HG02798 (cell line): ENCODE data around the gene SLC38A3.

ENCODE experiments used
- ATAC-seq: cut with Tn5 transposase; IDR thresholded peaks from one replicate; pipeline ENCODE4 v1.9.1; 2021; ENCODE audit warnings: mild to moderate bottlenecking; ENCODE audit not compliant: unreplicated experiment, poor library complexity

Gene SLC38A3

DNA sequence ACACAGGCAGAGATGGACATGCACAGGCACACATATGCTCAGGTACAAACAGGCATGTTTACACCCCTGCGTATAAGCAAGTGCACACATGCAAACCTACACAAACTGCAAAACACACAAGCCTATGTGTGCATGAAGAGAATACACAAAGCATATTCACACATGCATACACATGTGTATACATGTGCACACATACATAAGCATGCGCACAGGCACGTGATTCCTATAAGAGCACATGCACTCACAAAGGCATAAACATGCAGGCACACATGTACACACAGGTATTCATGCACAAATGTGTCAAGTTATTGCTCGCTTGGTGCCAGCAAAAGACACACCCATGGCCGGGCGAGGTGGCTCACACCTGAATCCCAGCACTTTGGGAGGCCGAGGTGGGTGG lies 15.1 kb upstream of the SLC38A3 start:
- ATAC-seq: no peak

DNA sequence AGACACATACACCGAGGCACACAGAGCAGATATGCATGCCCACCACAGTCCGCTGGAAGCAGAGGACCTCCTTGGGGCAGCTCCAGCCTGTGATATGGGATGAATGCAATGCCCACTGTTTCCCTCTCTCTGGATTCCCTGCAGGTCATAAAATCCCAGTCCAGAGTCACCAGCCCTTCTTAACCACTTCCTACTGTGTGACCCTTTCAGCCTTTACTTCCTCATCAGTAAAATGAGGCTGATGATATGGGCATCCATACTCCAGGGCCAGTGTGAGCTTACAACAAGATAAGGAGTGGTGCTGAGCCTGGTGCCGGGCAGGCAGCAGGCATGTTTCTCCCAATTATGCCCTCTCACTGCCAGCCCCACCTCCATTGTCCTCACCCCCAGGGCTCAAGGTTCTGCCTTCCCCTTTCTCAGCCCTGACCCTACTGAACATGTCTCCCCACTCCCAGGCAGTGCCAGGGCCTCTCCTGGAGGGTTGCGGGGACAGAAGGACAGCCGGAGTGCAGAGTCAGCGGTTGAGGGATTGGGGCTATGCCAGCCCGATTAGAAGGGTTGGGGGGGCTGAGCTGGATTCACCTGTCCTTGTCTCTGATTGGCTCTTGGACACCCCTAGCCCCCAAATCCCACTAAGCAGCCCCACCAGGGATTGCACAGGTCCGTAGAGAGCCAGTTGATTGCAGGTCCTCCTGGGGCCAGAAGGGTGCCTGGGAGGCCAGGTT lies 14.0 kb upstream of the SLC38A3 start, which contains the start of gene GNAT1:
Gene GNAT1, plus strand, starts transcription at position 675 of the 725 bp plus-strand sequence. CDS start 116 bp downstream, outside the sequence.
- ATAC-seq: no peak

DNA sequence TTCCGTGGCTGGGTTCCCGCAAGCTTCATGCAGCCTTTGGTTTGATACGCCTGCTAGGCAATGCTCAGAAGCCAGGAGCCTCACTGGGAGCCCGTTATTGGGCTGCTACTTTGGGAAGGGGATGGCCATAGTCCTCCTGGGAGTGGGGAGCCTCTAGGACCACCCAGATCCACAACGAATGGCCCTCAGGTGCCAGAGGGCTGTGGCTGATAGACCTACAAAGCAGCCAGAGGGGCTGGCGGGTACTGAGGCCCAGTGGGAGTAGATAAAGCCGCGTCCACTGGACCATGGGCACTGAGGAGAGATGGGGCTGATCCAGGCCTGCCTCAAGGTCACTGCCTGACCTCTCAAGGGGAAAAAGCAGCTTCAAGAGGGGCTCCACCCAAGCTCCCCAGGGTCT lies 12.9 kb upstream of the SLC38A3 start:
- no peak for ATAC-seq

DNA sequence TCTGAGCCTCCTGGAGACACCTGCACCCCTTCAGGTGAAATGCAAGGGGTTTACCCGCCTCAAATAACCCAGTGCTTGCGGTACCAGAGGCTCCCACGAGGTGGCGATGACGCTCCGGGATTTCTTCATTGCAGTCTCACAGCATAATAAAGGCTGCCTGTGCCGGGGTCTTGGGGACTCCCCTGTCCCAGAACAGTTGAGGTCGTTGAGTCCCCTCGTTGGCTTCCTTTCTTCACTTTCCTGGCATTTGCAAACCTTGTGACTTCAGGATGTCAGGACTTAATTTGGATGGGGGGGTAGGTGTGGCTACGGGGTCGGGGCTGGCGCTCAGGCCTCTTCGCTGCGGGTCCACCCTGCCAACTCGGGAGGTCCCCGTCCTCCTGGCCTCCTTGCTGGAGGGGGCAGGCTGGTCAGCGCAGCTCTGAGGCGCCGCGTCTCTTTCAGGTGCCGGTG lies 12.4 kb upstream of the SLC38A3 start:
- ATAC-seq: no peak

DNA sequence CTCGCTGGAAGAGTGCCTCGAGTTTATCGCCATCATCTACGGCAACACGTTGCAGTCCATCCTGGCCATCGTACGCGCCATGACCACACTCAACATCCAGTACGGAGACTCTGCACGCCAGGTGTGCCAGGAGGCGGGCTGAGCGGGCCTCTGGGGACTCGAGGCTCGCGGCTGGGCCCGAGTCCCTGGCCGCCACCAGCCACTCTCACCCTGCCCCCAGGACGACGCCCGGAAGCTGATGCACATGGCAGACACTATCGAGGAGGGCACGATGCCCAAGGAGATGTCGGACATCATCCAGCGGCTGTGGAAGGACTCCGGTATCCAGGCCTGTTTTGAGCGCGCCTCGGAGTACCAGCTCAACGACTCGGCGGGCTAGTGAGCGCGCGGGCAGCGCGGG lies 11.8 kb upstream of the SLC38A3 start:
- ATAC-seq: no peak

DNA sequence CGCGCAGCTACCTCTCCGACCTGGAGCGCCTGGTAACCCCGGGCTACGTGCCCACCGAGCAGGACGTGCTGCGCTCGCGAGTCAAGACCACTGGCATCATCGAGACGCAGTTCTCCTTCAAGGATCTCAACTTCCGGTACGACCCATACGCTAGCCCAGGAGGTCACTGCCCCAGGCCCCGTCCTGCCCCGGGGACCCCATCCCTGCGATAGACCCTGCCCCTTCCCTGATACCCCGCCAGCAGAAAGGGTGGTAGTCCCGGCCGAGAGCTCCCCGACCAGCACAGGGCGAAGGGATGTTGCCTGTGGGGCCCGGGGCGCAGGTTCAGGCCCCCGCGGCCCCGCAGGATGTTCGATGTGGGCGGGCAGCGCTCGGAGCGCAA lies 11.3 kb upstream of the SLC38A3 start:
- no peak for ATAC-seq

DNA sequence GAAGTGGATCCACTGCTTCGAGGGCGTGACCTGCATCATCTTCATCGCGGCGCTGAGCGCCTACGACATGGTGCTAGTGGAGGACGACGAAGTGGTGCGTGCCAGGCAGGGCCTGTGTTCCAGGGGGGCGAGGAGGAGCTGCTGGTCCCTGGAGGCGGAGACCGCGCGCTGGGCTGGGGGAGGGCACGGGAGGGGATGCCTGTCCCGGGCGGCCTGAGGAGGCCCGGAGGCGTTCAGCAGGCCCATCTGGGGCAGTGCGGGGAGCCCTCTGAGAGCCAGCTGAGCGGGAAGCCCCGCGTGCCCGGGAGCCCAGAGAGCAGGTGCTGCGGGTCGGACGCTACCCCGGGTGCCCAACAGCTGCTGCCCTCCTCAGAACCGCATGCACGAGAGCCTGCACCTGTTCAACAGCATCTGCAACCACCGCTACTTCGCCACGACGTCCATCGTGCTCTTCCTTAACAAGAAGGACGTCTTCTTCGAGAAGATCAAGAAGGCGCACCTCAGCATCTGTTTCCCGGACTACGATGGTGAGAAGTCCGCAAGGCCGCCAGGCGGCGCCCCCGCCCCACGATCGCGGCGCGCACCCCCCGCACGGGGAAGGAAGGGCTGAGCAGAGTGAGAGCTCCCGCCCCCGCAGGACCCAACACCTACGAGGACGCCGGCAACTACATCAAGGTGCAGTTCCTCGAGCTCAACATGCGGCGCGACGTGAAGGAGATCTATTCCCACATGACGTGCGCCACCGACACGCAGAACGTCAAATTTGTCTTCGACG lies 10.8 kb upstream of the SLC38A3 start:
- no peak for ATAC-seq

DNA sequence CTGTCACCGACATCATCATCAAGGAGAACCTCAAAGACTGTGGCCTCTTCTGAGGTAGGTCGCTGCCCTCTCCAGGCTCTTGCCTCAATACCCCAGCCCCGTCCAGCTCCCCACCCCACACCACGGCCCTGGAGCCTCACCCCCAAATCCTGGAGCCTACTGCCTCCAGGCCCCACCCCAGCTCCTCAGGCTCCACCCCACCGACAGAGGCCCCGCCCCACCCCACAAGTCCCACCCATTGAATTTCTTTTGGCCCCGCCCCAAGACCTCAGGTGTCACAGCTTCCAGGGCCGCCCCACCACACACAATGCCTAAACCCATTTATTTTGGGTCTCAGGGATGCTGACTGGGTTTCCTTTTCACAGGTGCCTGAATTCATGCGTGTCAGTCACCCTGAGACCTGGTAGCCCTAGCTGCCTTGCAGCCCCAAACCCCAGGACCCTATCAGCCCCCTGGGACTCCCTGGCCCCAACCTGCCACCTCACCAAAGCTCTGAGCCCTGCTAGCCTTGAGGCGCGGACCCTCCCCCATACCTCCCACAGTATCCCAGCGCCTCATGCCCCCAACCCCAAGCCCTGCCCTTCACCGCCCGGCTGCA lies 10.1 kb upstream of the SLC38A3 start:
- ATAC-seq: no peak

DNA sequence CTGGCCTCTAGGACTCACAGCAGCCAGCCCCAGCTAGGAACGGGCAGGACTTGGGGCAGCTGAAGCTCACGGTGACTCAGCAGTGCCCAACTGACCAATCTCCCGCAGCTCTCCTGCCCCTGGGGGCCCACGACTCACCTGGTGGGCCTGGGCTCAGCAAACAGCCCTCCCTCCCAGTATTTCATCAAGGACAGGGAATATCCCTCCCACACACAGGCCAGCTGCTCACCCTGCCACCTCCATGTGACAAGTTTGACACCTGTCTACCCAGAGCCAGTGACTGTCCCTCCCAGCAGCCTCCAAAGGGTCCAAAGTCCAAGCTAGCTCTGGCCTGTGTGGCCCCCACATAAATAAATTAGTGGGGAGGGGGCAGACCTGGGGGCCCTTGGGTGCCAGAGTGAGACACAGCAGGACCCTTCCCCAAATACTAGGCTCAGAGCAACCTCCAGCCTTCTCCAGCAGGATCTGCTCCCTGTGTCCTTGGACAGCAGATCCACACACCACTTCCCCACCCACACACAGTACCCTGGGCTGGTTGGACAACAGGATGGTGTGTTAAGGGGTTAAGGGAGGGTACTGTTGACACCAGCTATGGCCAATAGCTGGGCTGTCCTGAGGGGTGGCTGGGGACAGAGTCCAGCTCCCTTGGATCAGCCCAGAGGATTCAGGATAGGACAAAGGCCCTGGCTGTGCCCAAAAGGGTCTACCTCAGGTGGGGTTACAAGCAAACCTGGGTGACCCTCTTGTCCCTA lies 9.4 kb upstream of the SLC38A3 start:
- ATAC-seq: no peak

DNA sequence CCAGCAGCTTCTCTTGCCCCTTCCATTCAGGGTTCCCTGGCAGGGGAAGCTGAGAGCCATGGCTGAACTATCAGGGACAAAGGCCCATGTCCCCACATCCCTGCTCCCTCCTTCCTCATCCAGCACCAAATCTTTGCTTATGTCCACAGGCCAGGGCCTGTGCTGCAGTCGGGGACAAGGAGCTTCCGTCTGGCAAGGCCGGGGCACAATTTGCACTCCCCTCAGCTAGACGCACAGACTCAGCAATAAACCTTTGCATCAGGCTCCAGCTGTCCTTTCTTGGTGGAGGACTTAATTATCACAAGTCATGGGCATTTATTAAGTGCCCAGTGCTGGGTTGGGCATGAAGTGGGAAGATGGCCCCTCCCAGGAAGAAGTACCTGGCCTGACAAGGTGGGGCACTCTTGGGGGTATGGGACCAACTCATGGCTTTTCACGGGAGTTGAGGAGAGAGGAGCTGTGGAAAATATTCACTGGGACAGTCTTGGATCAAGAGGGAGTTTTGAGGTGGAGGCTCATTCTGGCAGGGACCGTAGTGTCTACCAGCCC lies 8.7 kb upstream of the SLC38A3 start:
- no peak for ATAC-seq

DNA sequence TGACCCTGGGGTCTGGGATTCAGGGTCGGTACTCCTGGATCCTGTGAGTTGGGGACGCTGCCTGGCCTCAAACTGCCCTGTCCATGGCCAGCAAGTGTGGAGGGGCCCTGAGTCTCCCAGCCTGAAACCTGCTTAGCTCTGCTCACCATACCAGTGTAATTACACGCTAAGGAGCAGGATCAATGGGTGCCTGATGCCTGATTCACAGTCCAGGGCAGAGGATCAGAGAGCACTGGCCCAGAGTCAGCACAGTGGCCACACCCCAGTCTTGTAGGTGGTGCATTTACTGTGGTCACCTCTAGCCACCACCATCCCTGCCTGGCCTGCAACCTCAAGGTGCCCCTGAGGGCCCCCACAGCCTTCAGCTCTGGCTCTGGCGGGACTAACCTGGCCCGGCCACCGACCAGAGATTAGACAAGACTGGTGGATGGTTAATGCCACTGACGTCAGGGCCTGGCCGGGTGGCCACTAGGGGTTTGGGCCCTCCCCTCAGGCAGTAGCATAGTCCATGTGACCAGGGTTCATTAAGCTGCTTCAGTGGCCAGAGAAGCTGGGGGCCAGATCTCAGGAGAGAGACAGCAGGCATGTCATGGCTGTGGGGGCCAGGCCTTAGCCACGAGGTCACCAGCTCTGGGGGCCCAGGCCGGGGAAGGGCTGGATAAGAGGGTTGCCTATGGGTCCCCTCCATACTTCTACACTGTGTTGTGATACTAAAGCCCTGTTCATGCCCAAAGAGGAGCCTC lies 3.3 kb upstream of the SLC38A3 start:
- no peak for ATAC-seq

DNA sequence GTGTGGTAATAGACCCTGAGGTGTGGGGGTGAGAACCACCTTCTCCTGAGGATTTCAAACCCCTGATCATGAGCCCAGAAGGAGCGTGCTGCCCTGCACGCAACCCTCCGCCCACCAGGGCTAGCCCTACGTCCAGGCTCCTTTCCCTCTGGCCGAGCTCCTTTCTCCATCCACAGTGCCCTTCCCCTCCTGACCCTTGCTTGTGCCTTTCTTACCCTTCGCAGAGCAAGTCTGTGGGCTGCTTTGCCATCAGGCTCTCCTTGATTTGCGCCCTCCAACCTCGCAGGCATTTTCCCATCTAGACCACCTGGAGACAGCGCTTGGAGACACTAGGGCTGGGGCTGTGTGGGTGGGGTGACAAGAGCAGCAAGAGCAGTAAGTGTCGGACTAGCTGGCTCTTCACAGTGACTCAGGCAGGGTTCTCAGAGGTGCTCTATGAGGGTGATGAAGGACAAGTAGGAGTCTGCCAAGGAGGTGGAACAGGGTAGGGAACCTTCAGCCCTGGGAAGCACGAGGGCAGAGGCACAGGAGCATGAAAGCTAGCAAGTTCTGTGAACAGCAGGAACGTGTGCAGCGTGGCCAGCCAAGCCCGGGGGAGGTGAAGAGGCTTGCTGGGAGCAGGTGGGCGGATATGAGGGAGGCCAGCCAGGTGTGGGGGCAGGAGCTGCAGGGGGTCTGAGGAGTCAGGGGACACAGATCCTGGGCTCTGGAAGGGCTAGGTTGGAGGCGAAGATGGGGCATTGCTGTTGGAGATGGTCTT lies 2.5 kb upstream of the SLC38A3 start:
- ATAC-seq: no peak

DNA sequence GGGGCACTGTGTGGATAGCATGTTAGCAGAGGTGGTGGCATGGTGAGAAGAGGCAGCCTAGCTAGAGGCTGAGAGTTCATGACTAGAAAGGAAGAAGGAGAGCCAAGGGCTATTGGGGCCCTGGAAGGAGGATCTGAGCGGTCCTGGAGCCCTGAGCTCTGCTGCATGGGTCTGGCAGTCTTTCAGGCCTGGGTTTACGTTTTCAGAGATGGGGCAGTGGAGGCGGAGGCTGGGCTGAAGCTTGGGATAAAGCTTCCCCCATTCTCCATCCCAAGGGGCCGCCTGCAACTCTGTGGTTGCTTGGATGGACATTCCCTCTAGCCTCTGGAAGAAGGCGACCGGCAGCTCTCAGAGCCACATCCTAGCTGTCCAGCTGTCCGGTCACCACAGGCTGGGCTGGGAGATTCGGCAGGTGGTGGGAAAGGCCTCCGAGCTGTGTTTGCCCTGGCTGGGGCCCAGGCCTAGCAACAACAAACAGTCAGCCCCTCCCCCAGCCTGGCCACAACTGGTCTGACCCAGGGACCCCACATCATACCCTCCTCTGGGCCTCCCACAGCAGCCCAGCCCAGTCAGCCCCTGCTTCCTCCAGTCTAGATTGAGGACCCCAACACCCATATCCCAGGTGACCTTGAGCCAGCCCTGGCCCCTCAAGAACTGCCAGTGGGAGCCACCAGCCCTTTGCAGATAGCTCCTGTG lies 1.8 kb upstream of the SLC38A3 start:
- no peak for ATAC-seq

DNA sequence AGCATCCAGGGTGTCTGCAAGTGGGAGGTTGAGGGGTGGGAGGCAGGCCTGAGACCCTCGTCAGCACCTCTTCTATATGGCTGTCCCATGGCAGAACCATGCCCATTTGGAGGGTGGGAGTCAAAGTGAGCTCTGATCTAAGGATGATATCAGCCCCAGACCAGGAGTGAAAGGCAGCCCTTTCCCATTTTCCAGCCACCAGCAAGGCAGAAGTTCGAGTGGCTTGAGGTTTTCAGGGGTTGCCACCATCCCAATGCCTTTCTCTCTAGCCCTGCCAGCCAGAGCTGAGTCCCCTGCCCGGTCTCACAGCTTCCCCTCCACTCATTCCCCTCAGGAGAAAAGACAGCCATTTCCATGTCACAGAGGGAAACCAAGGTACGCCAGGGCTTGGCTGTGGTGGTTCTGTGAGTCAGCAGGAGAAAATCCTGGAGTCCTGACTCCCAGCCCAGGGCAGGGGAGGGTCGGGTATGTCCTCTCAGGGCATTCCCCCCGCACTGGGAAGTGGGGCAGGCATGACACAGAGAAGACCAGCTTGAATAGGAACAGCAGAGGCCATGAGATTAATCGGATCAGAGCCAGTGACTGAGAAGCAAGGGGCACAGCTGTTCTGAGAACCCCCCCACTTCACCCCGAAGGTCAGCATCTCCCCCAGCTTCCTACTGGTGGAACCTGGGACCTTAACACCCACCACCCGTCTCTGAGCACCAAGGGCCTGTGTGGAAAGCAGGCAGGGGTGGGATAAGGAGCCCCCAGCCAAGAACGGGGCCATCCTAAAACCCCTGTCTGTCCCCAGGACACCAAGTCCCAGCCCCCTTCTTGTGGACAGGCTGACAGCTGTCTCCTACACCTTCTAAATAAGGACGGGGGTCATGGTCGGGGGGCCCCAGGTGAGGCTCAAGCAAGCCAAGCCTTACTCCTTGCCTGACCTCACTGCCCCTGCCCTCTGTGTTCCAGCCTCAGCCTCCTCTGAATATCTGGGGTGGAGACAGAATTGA lies 965 bp upstream of the SLC38A3 start:
- no peak for ATAC-seq

DNA sequence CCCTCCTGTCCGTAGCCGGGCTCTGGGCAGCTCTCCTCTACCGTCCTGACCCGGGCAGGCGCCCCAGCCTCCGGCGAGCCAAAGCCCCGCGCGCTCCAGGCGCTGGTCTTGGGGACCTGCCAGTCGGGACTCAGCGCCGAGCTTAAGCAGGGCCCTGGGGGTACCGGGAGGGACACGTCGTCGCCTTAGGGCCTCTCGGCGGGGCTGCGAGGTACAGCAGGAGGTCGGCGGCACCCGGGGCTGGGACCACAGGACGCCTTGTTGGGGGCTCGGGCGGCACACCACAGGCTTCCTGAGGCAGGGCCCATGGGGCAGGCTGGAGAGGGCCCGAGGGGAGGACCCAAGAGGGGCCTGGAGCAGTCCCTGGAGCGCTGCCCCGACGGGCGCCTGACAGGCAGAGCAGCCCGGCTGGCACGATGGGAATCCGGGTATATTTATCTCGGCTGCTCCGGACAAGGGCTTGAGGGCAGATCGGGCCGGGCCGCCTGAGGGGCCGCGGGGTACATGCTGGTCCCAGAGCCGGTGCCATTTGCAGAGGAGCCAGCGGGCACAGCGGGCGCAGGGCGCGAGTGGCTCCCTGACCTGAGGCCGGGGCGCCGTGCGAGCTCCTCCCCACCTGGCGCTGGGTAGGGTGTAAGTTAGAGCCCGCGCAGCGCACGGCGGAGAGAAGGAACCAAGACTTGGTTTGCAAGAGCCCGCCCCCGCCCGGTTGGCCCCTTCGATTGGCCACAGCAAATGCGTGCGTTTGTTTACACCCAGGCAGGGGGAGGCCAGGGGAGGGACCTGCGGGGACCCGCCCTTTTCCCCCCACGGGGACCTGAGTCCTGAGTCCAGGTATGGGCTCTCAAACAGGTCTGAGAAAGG lies 574 bp downstream of the SLC38A3 start:
- ATAC-seq: no peak

DNA sequence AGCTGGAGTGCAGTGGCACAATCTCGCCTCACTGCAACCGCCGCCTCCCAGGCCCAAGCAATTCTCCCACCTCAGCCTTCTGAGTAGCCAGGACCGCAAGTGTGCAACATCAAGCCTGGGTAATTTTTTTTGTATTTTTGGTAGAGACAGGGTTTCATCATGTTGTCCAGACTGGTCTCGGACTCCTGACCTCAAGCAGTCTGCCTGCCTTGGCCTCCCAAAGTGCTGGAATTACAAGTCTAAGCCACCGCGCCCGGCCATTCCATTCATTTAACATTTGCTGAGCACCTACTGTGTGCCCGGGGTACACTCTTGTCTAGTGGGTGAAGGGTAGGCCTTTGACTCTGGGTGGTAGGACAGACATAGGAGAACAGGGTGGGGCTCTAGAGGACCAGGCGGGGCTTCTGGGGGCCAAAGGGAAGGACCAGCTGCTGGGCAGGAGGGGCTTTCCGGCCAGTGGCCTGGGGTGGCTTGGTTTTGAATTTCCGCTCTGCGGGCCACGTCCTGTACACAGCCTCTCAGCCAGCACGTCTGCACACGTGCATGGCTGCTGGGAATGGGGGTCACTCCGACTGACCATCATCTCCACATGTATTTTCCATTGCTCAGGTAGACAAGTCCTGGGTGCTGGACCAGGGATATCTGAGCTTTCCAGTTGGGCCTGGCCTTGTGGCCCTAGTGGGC lies 2.4 kb downstream of the SLC38A3 start:
- no peak for ATAC-seq
